ENCODE results near the gene ADCY2.

The ADCY2 gene

GRCh38 chr5:7684826-7685225 lies 288.9 kb downstream of the ADCY2 start:
- H3K4me3 ChIP-seq (ENCODE audit: low read depth, low read length), result no peak overlapping the region
- no peak for TF ChIP-seq CTCF (IDR thresholded peaks at IDR 0.05; ENCODE audit: low read depth, low read length)

GRCh38 chr5:7686794-7687193 lies 290.9 kb downstream of the ADCY2 start:
- H3K4me3 ChIP-seq (ENCODE audit: low read depth, low read length), result no peak overlapping the region
- TF ChIP-seq CTCF (IDR thresholded peaks at IDR 0.05; ENCODE audit: low read depth, low read length), result no peak

- H3K4me3 ChIP-seq (ENCODE audit: low read depth, low read length), result no peak overlapping the region
- no peak for TF ChIP-seq CTCF (IDR thresholded peaks at IDR 0.05; ENCODE audit: low read depth, low read length)
These were observed 294.6 kb downstream of the ADCY2 start for GRCh38 chr5:7690557-7690956.

- no peak for TF ChIP-seq CTCF (IDR thresholded peaks at IDR 0.05; ENCODE audit: low read depth, low read length)
These were observed 309.3 kb downstream of the ADCY2 start for GRCh38 chr5:7705261-7705660.

GRCh38 chr5:7705736-7706135 lies 309.8 kb downstream of the ADCY2 start:
- TF ChIP-seq CTCF (IDR thresholded peaks at IDR 0.05; ENCODE audit: low read depth, low read length), result no peak
- H3K4me3 ChIP-seq (ENCODE audit: low read depth, low read length), result no peak overlapping the region

More at GRCh38 chr5:7705261-7705660, 309.3 kb downstream of the ADCY2 start:
- H3K4me3 ChIP-seq (ENCODE audit: low read depth, low read length), result no peak overlapping the region

GRCh38 chr5:7706256-7706655 lies 310.3 kb downstream of the ADCY2 start:
- TF ChIP-seq CTCF (IDR thresholded peaks at IDR 0.05; ENCODE audit: low read depth, low read length), result no peak

GRCh38 chr5:7714119-7714518 lies 318.2 kb downstream of the ADCY2 start:
- no peak overlapping the region for H3K4me3 ChIP-seq (ENCODE audit: low read depth, low read length)
- no peak for TF ChIP-seq CTCF (IDR thresholded peaks at IDR 0.05; ENCODE audit: low read depth, low read length)

More at GRCh38 chr5:7706256-7706655, 310.3 kb downstream of the ADCY2 start:
- no peak overlapping the region for H3K4me3 ChIP-seq (ENCODE audit: low read depth, low read length)
